Mesodermal cell (in vitro differentiated cells): ENCODE measurements around the gene GNRH2.
"Not testable (repeated sequence)": the region's sequence is repeated elsewhere in the genome, so short reads cannot be mapped to it uniquely, and the experiment has no call there.

Experiments used
- H3K27ac ChIP-seq: 2 replicates; pipeline ENCODE4 v1.7.0; 2013; ENCODE audit warnings: mild to moderate bottlenecking, low read depth, low read length, moderate library complexity; ENCODE audit not compliant: severe bottlenecking
- H3K36me3 ChIP-seq: 2 replicates; pipeline ENCODE4 v1.7.1; 2013; ENCODE audit warnings: mild to moderate bottlenecking, low read length, moderate library complexity; ENCODE audit not compliant: control insufficient read depth, insufficient read depth
- H3K4me1 ChIP-seq: one replicate; pipeline ENCODE4 v1.7.1; 2013; ENCODE audit warnings: mild to moderate bottlenecking, low read length; ENCODE audit not compliant: insufficient read depth, control insufficient read depth, poor library complexity, severe bottlenecking
- H3K4me3 ChIP-seq: 2 replicates; pipeline ENCODE4 v1.7.0; 2013; ENCODE audit warnings: low read length, control low read depth, mild to moderate bottlenecking; ENCODE audit not compliant: insufficient read depth, poor library complexity, severe bottlenecking; ENCODE audit errors: extremely low read depth
- H3K9me3 ChIP-seq: 2 replicates; pipeline ENCODE4 v1.7.1; 2013; ENCODE audit warnings: mild to moderate bottlenecking, low read length, moderate library complexity; ENCODE audit not compliant: control insufficient read depth
- WGBS, 2 experiments: methylation state at CpG; one replicate each; pipeline ENCODE4 v1.1.5; 2013; ENCODE audit warnings: missing lambda C conversion rate in 2 of 2; ENCODE audit not compliant: insufficient coverage in 2 of 2; 5-methylcytosine and 5-hydroxymethylcytosine counted together

The GNRH2 gene

DNA sequence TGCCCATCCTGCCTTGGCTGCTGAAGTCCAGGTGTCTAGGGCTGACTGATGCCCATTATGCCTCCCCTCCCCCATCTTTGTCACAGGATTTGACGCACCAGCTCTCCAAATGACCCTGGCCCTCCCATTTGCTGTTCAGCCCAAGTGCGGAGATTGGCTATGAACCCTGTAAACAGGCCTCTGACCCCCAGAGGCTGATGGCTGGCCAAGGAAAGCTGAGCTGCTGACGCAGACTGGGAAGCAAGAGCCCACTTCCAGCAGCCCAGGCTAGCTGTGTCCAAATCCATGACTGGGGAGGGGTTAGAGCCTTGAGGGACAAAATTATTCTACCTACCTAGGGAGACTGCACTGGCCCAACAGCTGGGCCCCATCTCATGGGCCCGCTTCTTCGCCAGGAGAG lies 797 bp upstream of the GNRH2 start:
- peaks cover 33% of the 10 kb centered on the region for H3K36me3 ChIP-seq
- H3K4me1 ChIP-seq = no peaks in the 10 kb centered on the region
- H3K27ac ChIP-seq = no peak overlapping the region
- H3K4me3 ChIP-seq = no peak overlapping the region
- 96 to 100% methylated on average over 3 to 4 of the region's 5 CpGs for WGBS, 2 experiments
- H3K9me3 ChIP-seq = no peaks in the 10 kb centered on the region

DNA sequence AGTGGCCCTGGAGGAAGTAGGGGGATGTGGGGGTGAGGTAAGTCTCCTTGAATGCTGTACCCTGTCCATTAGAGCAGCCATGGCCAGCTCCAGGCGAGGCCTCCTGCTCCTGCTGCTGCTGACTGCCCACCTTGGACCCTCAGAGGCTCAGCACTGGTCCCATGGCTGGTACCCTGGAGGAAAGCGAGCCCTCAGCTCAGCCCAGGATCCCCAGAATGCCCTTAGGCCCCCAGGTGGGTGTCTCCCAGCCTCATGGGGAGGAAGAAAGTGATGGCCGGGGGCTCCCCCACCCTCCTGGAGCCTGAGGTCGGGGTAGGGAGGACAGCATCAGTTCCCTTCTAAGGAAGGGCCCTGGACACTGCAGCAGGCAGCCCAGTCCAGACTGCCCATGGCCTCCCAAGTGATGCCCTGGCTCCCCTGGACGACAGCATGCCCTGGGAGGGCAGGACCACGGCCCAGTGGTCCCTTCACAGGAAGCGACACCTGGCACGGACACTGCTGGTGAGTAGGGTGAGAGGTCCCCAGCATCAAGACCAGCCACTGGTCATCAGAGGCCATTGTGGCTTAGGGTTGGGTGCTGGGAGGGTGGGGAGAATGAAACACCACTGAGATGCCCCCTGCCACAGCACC lies 1.0 kb downstream of the GNRH2 start:
- Histone ChIP-seq H3K27ac (no peak overlapping the region), H3K36me3 (peaks cover 35% of the 10 kb centered on the region), H3K9me3 (no peaks in the 10 kb centered on the region), H3K4me3 (no peak overlapping the region), H3K4me1 (no peaks in the 10 kb centered on the region)
- WGBS, 2 experiments = 80 to 96% methylated on average over 2 to 6 of the region's 8 CpGs

GRCh38 chr20:3045042-3045815 lies 1.8 kb downstream of the GNRH2 start:
- peak overlapping the region; percentile 74 for H3K27ac ChIP-seq
- WGBS, 2 experiments = 9 to 14% methylated on average over 20 to 24 of the region's 24 CpGs

DNA sequence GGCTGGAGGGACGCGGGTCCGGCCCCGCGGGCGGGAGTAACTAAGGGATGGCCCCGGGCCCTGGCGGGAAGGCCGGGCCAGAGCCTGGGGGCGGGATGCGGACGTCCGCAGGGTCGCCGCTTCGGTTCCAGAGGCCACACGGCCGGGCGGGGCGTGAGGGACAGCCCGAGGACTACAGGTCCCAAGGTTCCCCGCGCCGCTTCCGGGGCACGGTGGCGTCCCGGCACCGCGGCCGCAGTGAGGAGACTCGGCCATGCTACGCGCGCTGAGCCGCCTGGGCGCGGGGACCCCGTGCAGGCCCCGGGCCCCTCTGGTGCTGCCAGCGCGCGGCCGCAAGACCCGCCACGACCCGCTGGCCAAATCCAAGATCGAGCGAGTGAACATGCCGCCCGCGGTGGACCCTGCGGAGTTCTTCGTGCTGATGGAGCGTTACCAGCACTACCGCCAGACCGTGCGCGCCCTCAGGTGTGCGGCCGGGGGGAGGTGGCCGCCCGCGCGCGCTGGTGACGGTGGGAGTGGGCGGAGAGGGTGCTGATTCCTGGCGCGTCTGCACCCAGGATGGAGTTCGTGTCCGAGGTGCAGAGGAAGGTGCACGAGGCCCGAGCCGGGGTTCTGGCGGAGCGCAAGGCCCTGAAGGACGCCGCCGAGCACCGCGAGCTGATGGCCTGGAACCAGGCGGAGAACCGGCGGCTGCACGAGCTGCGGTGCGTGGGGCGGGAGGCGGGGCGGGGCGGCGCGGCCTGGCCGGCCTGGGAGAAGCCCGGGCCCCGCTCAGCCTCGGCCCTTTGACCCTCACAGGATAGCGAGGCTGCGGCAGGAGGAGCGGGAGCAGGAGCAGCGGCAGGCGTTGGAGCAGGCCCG lies 2.6 kb downstream of the GNRH2 start, which contains the start of gene MRPS26:
Gene MRPS26, plus strand, starts transcription at position 237 of the 861 bp plus-strand sequence. Its CDS starts 17 bp downstream, at position 254.
- Histone ChIP-seq H3K27ac (peak within 1 kb of the TSS; percentile 74), H3K4me1 (no peaks in the 10 kb centered on the region)
- 0 to 1% methylated on average over 93 to 103 of the region's 104 CpGs for WGBS, 2 experiments

More at GRCh38 chr20:3045042-3045815, 1.8 kb downstream of the GNRH2 start:
- peak overlapping the region; percentile 96 for H3K4me3 ChIP-seq
- no peaks in the 10 kb centered on the region for H3K9me3 ChIP-seq
- no peaks in the 10 kb centered on the region for H3K4me1 ChIP-seq
- H3K36me3 ChIP-seq = peaks cover 32% of the 10 kb centered on the region

DNA sequence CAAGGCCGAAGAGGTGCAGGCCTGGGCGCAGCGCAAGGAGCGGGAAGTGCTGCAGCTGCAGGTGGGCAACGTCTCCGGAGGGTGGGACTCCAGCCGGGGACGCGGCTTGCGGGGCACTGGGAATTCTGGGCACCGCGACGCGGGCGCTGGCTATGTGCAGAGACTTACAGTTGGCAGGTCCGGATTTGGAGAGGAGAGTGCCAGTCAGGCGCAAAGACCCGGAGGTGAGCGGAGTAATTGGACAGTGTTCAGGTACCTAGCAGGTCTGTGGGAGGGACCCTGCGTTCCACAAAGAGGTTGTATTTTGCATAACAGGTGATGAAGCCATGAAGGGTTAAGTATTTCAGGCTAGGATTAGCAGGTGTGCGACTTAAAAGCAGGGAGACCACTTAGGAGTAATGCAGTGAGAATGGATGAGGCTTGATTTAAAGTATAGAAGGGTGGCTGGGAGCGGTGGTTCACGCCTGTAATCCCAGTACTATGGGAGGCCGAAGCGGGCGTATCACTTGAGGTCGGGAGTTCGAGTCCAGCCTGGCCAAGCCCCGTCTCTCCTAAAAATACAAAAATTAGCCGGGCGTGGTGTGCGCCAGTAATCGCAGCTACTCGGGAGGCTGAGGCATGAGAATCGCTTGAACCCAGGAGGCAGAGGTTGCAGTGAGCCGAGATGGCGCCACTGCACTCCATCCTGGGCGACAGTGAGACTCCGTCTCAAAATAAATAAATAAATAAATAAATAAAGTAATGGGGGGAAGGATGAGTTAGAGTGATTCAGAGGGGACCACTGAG lies 3.4 kb downstream of the GNRH2 start:
- H3K4me1 ChIP-seq = no peaks in the 10 kb centered on the region
- H3K27ac ChIP-seq = no peak overlapping the region
- H3K9me3 ChIP-seq = no peaks in the 10 kb centered on the region
- peaks cover 31% of the 10 kb centered on the region for H3K36me3 ChIP-seq
- peak overlapping the region; percentile 96 for H3K4me3 ChIP-seq
- WGBS, 2 experiments = 38 to 41% methylated on average over 33 to 35 of the region's 39 CpGs

More for the DNA sequence above, 2.6 kb downstream of the GNRH2 start, which contains the start of gene MRPS26:
- H3K36me3 ChIP-seq = peaks cover 31% of the 10 kb centered on the region
- no peaks in the 10 kb centered on the region for H3K9me3 ChIP-seq
- H3K4me3 ChIP-seq = peak within 1 kb of the TSS; percentile 96

DNA sequence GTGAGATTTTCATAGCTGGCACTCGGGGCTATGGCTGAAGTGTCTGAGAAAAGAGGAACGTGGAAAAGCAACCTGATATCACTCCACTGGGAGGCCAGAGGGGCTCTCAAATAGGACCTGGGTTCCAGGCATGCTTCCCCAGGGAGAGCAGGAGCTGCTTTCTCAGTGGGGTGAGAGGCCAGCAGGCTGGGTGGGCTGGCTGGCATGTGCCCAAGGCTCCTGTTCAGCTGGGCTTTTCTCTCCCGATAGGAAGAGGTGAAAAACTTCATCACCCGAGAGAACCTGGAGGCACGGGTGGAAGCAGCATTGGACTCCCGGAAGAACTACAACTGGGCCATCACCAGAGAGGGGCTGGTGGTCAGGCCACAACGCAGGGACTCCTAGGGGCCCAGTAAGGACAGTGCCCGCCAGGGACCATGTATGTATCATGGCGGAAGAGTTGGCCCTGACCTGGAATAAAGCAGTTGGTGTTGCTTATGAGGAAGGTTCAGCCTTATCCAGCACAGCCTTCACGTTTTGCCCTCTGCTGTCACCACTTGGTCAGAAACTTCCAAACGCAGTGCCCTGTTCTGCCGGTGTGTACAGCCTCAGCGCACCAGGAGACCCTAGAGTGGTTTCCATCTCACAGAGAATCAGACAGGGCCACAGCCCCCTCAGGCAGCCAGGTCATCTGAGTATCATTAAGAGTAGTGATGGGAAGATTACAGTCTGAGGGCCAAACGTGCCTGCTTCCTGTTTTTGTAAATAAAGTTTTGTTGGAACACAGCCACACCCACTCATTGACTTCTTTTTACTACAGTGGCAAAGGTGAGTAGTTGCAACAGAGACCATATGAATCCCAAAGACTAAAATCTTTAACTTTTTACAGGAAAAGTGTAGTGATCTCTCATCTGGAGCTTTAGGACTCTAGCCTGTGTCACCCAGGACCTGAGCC lies 4.3 kb downstream of the GNRH2 start:
- Histone ChIP-seq H3K4me1 (no peaks in the 10 kb centered on the region), H3K36me3 (peaks cover 31% of the 10 kb centered on the region), H3K9me3 (no peaks in the 10 kb centered on the region), H3K27ac (no peak overlapping the region), H3K4me3 (no peak overlapping the region)
- WGBS, 2 experiments = 96 to 99% methylated on average over 11 to 12 of the region's 14 CpGs

GRCh38 chr20:3051385-3052019 lies 8.1 kb downstream of the GNRH2 start:
- Histone ChIP-seq H3K27ac (no peak overlapping the region), H3K9me3 (no peaks in the 10 kb centered on the region), H3K4me1 (no peaks in the 10 kb centered on the region), H3K4me3 (no peak overlapping the region), H3K36me3 (peaks cover 31% of the 10 kb centered on the region)
- 83% methylated on average over 5 to 6 of the region's 7 CpGs for WGBS, 2 experiments

DNA sequence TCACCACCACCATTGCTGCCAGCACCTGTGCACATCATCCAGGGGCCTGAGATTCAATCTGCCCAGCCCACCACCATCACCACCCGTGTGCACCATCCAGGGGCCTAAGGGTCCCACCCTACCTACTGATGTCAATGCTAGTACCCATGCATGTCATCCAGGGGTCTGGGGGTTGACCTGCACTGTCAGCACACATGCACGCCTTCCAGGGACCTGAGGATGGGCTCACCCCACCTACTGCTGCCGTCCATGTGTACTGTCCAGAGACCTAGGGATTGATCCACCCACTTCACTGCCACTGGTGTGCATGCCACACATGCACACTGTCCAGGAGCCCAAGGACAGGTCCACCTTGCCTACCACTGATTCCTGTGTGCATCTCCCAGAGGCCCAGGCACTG lies 16.1 kb downstream of the GNRH2 start:
- no peaks in the 10 kb centered on the region for H3K9me3 ChIP-seq
- H3K27ac ChIP-seq = no peak overlapping the region
- no peak overlapping the region for H3K4me3 ChIP-seq
- no peaks in the 10 kb centered on the region for H3K36me3 ChIP-seq
- WGBS, 2 experiments = 80 to 92% methylated on average over 3 of the region's 3 CpGs
- no peaks in the 10 kb centered on the region for H3K4me1 ChIP-seq

DNA sequence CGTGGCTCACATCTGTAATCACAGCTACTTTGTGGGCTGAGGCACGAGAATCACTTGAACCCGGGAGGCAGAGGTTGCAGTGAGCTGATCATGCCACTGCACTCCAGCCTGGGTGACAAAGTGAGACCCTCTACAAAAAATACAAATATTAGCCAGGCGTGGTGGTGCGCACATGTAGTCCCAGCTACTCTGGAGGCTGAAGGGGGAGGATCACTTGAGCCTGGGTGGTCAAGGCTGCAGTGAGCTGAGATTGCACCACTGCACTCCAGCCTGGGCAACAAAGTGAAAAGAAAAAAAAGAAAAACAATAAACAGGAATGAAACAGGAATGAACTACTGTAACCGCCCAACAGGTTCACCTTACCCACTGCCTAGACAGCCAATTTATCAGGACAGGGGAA lies 20.7 kb downstream of the GNRH2 start:
- not testable (repeated sequence) for H3K4me1 ChIP-seq, H3K9me3 ChIP-seq, H3K4me3 ChIP-seq, H3K36me3 ChIP-seq, H3K27ac ChIP-seq
- 77 to 85% methylated on average over 5 of the region's 6 CpGs for WGBS, 2 experiments
